Stomach (tissue), 4 donors: ENCODE measurements around the gene STARD5.

Experiments used
- EP300 ChIP-seq: sonication (generic); formaldehyde crosslinking; IDR thresholded peaks from one replicate; pipeline ENCODE4 v1.6.1; 2017; ENCODE audit warnings: antibody characterized with exemption
- POLR2A ChIP-seq, 4 donors: fragments of 450-650 bp; IDR thresholded peaks; one replicate each; pipeline ENCODE4 v1.6.1; 2016; ENCODE audit warnings: antibody characterized with exemption in 4 of 4, control low read depth in 2 of 4, mild to moderate bottlenecking in 1 of 4, moderate library complexity in 1 of 4
- POLR2AphosphoS5 ChIP-seq, 3 donors: sonication (generic); formaldehyde crosslinking; IDR thresholded peaks; one replicate each; pipeline ENCODE4 v1.6.1; 2016; ENCODE audit warnings: antibody characterized with exemption in 3 of 3
- TF ChIP-seq, protein P1 (sequence below), 7 experiments: fragments of 450-650 bp in 4 of 7; fragments of 200-600 bp in 3 of 7; sonication (generic) in 3 of 7; IDR thresholded peaks; one replicate each; pipeline ENCODE4 v1.5.1; 2016 to 2019; ENCODE audit warnings: antibody characterized with exemption in 7 of 7, control low read depth in 2 of 7, mild to moderate bottlenecking in 1 of 7

GRCh38 chr15:81309647-81310450 is 14.1 kb downstream of the STARD5 start:
- no peak for TF ChIP-seq POLR2AphosphoS5 (IDR thresholded peaks at IDR 0.05)
- TF ChIP-seq, protein P1, sequence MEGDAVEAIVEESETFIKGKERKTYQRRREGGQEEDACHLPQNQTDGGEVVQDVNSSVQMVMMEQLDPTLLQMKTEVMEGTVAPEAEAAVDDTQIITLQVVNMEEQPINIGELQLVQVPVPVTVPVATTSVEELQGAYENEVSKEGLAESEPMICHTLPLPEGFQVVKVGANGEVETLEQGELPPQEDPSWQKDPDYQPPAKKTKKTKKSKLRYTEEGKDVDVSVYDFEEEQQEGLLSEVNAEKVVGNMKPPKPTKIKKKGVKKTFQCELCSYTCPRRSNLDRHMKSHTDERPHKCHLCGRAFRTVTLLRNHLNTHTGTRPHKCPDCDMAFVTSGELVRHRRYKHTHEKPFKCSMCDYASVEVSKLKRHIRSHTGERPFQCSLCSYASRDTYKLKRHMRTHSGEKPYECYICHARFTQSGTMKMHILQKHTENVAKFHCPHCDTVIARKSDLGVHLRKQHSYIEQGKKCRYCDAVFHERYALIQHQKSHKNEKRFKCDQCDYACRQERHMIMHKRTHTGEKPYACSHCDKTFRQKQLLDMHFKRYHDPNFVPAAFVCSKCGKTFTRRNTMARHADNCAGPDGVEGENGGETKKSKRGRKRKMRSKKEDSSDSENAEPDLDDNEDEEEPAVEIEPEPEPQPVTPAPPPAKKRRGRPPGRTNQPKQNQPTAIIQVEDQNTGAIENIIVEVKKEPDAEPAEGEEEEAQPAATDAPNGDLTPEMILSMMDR (IDR thresholded peaks at IDR 0.05): no peak
- TF ChIP-seq EP300: no peak
- no peak for TF ChIP-seq POLR2A (IDR thresholded peaks at IDR 0.05)
